ENCODE results near the gene NPHP1.
"Not testable (repeated sequence)": the region's sequence is repeated elsewhere in the genome, so short reads cannot be mapped to it uniquely, and the experiment has no call there.

The NPHP1 gene

GRCh38 chr2:110204408-110205385 is at the start of gene NPHP1:
NPHP1 (minus strand) TSS chr2:110205013; CDS start chr2:110204968, 45 bp downstream.
- Mint-ChIP-seq H3K4me1 (peaks cover 25% of the 10 kb centered on the region), H3K27me3 (no peaks in the 10 kb centered on the region), H3K27ac (peak within 1 kb of the TSS; percentile 66), H3K9me3 (no peaks in the 10 kb centered on the region), H3K36me3 (peaks cover 22% of the 10 kb centered on the region), H3K4me3 (peak within 1 kb of the TSS; percentile 84)
- ATAC-seq: peak; percentile 90

- not testable (repeated sequence) for H3K27me3 Mint-ChIP-seq, ATAC-seq, H3K36me3 Mint-ChIP-seq, H3K9me3 Mint-ChIP-seq, H3K27ac Mint-ChIP-seq, H3K4me1 Mint-ChIP-seq, H3K4me3 Mint-ChIP-seq
Measured at GRCh38 chr2:110248081-110248795, 43.4 kb upstream of the NPHP1 start.

GRCh38 chr2:110245488-110246435 is 40.9 kb upstream of the NPHP1 start:
- not testable (repeated sequence) for ATAC-seq, H3K9me3 Mint-ChIP-seq

GRCh38 chr2:110243283-110243682 is 38.5 kb upstream of the NPHP1 start:
- not testable (repeated sequence) for ATAC-seq, H3K27me3 Mint-ChIP-seq, H3K9me3 Mint-ChIP-seq

More at GRCh38 chr2:110245488-110246435, 40.9 kb upstream of the NPHP1 start:
- H3K4me3 Mint-ChIP-seq, H3K4me1 Mint-ChIP-seq, H3K27ac Mint-ChIP-seq, H3K27me3 Mint-ChIP-seq, H3K36me3 Mint-ChIP-seq: not testable (repeated sequence)

GRCh38 chr2:110234514-110234913 is 29.7 kb upstream of the NPHP1 start:
- not testable (repeated sequence) for H3K9me3 Mint-ChIP-seq, H3K36me3 Mint-ChIP-seq, H3K27me3 Mint-ChIP-seq, H3K4me1 Mint-ChIP-seq, H3K4me3 Mint-ChIP-seq, H3K27ac Mint-ChIP-seq, ATAC-seq

More at GRCh38 chr2:110243283-110243682, 38.5 kb upstream of the NPHP1 start:
- not testable (repeated sequence) for H3K36me3 Mint-ChIP-seq, H3K27ac Mint-ChIP-seq, H3K4me1 Mint-ChIP-seq, H3K4me3 Mint-ChIP-seq

- H3K36me3 Mint-ChIP-seq, ATAC-seq, H3K27ac Mint-ChIP-seq, H3K4me3 Mint-ChIP-seq, H3K9me3 Mint-ChIP-seq, H3K4me1 Mint-ChIP-seq: not testable (repeated sequence)
- H3K27me3 Mint-ChIP-seq: peaks cover 22% of the 10 kb centered on the region
Measured at GRCh38 chr2:110229886-110230285, 25.1 kb upstream of the NPHP1 start.

- not testable (repeated sequence) for H3K4me1 Mint-ChIP-seq, H3K36me3 Mint-ChIP-seq, H3K27ac Mint-ChIP-seq, H3K9me3 Mint-ChIP-seq, ATAC-seq, H3K4me3 Mint-ChIP-seq
- peaks cover 54% of the 10 kb centered on the region for H3K27me3 Mint-ChIP-seq
Measured at GRCh38 chr2:110222626-110223025, 17.8 kb upstream of the NPHP1 start.

- H3K9me3 Mint-ChIP-seq: no peaks in the 10 kb centered on the region
- H3K36me3 Mint-ChIP-seq: no peaks in the 10 kb centered on the region
- ATAC-seq: no peak
- H3K27me3 Mint-ChIP-seq: peaks cover 47% of the 10 kb centered on the region
- no peaks in the 10 kb centered on the region for H3K4me1 Mint-ChIP-seq
- H3K4me3 Mint-ChIP-seq: no peak overlapping the region
- H3K27ac Mint-ChIP-seq: no peak overlapping the region
Measured at GRCh38 chr2:110221938-110222337, 17.1 kb upstream of the NPHP1 start.

- Mint-ChIP-seq H3K9me3 (no peaks in the 10 kb centered on the region), H3K36me3 (no peaks in the 10 kb centered on the region), H3K4me3 (no peak overlapping the region), H3K4me1 (no peaks in the 10 kb centered on the region), H3K27ac (no peak overlapping the region), H3K27me3 (peaks cover 54% of the 10 kb centered on the region)
- no peak for ATAC-seq
Measured at GRCh38 chr2:110220190-110220564, 15.4 kb upstream of the NPHP1 start.

GRCh38 chr2:110219496-110220189 is 14.8 kb upstream of the NPHP1 start:
- Mint-ChIP-seq H3K4me1 (no peaks in the 10 kb centered on the region), H3K4me3 (no peak overlapping the region), H3K9me3 (no peaks in the 10 kb centered on the region), H3K27me3 (peaks cover 54% of the 10 kb centered on the region), H3K36me3 (no peaks in the 10 kb centered on the region), H3K27ac (no peak overlapping the region)
- no peak for ATAC-seq

- not testable (repeated sequence) for H3K4me1 Mint-ChIP-seq, H3K36me3 Mint-ChIP-seq, H3K9me3 Mint-ChIP-seq, ATAC-seq, H3K4me3 Mint-ChIP-seq, H3K27ac Mint-ChIP-seq
- peaks cover 54% of the 10 kb centered on the region for H3K27me3 Mint-ChIP-seq
Measured at GRCh38 chr2:110218889-110219288, 14.1 kb upstream of the NPHP1 start.

GRCh38 chr2:110216803-110217202 is 12.0 kb upstream of the NPHP1 start:
- H3K4me3 Mint-ChIP-seq: no peak overlapping the region
- H3K27me3 Mint-ChIP-seq: peaks cover 49% of the 10 kb centered on the region
- no peaks in the 10 kb centered on the region for H3K4me1 Mint-ChIP-seq
- no peak for ATAC-seq
- H3K36me3 Mint-ChIP-seq: no peaks in the 10 kb centered on the region
- no peak overlapping the region for H3K27ac Mint-ChIP-seq
- no peaks in the 10 kb centered on the region for H3K9me3 Mint-ChIP-seq

- no peaks in the 10 kb centered on the region for H3K4me1 Mint-ChIP-seq
- H3K9me3 Mint-ChIP-seq: no peaks in the 10 kb centered on the region
- peaks cover 47% of the 10 kb centered on the region for H3K27me3 Mint-ChIP-seq
- H3K36me3 Mint-ChIP-seq: no peaks in the 10 kb centered on the region
- no peak overlapping the region for H3K4me3 Mint-ChIP-seq
- no peak overlapping the region for H3K27ac Mint-ChIP-seq
- ATAC-seq: no peak
Measured at GRCh38 chr2:110216199-110216598, 11.4 kb upstream of the NPHP1 start.

GRCh38 chr2:110215566-110216158 is 10.8 kb upstream of the NPHP1 start:
- no peaks in the 10 kb centered on the region for H3K36me3 Mint-ChIP-seq
- peaks cover 45% of the 10 kb centered on the region for H3K27me3 Mint-ChIP-seq
- H3K9me3 Mint-ChIP-seq: no peaks in the 10 kb centered on the region
- H3K27ac Mint-ChIP-seq: no peak overlapping the region
- no peak for ATAC-seq
- no peak overlapping the region for H3K4me3 Mint-ChIP-seq
- no peaks in the 10 kb centered on the region for H3K4me1 Mint-ChIP-seq
